GM23248 (cell line): ENCODE measurements around the gene MET. TPM values are rescaled to one million over a fixed set of nuclear protein-coding genes. Genes with fewer than 3 reads are reported as not detected.
"Not testable (repeated sequence)": the region's sequence is repeated elsewhere in the genome, so short reads cannot be mapped to it uniquely, and the experiment has no call there.

ENCODE experiments used
- DNase-seq: peaks from one replicate; pipeline ENCODE4 v3.0.0-alpha.2; 2015
- H2AFZ ChIP-seq: fragments of 200-600 bp; sonication (generic); 2 replicates; pipeline ENCODE4 v1.6.1; 2016; ENCODE audit warnings: antibody characterized with exemption
- H3F3A ChIP-seq: fragments of 200-600 bp; sonication (generic); 2 replicates; pipeline ENCODE4 v1.6.1; 2016; ENCODE audit warnings: mild to moderate bottlenecking, antibody characterized with exemption, mixed run types; ENCODE audit not compliant: insufficient read depth
- H3K27ac ChIP-seq: fragments of 200-600 bp; sonication (generic); 2 replicates; pipeline ENCODE4 v1.5.1; 2016; ENCODE audit warnings: mild to moderate bottlenecking
- H3K27me3 ChIP-seq: fragments of 200-600 bp; sonication (generic); replicated peaks from 2 replicates; pipeline ENCODE4 v1.6.1; 2016; ENCODE audit warnings: mild to moderate bottlenecking; ENCODE audit not compliant: insufficient read depth
- H3K36me3 ChIP-seq: fragments of 200-600 bp; sonication (generic); 2 replicates; pipeline ENCODE4 v1.6.1; 2016; ENCODE audit warnings: low read depth, mild to moderate bottlenecking
- H3K4me1 ChIP-seq: fragments of 200-600 bp; sonication (generic); 2 replicates; pipeline ENCODE4 v1.6.1; 2016; ENCODE audit warnings: mild to moderate bottlenecking; ENCODE audit not compliant: insufficient read depth
- H3K4me2 ChIP-seq: fragments of 200-600 bp; sonication (generic); one replicate; pipeline ENCODE4 v1.6.1; 2016; ENCODE audit warnings: mild to moderate bottlenecking; ENCODE audit not compliant: unreplicated experiment
- H3K4me3 ChIP-seq: fragments of 200-600 bp; sonication (generic); 2 replicates; pipeline ENCODE4 v1.5.1; 2016; ENCODE audit warnings: mild to moderate bottlenecking
- H3K79me2 ChIP-seq: fragments of 200-600 bp; sonication (generic); 2 replicates; pipeline ENCODE4 v1.6.1; 2016; ENCODE audit warnings: mild to moderate bottlenecking; ENCODE audit not compliant: insufficient read depth
- H3K9ac ChIP-seq: fragments of 200-600 bp; sonication (generic); 2 replicates; pipeline ENCODE4 v1.6.1; 2016; ENCODE audit warnings: mild to moderate bottlenecking
- H3K9me2 ChIP-seq: fragments of 200-600 bp; sonication (generic); 2 replicates; pipeline ENCODE4 v1.6.1; 2016; ENCODE audit warnings: mixed run types, mild to moderate bottlenecking, moderate library complexity; ENCODE audit not compliant: insufficient read depth
- H3K9me3 ChIP-seq: fragments of 200-600 bp; sonication (generic); one replicate; pipeline ENCODE4 v1.6.1; 2017; ENCODE audit warnings: low read depth
- H4K20me1 ChIP-seq: fragments of 200-600 bp; sonication (generic); 2 replicates; pipeline ENCODE4 v1.6.0; 2016; ENCODE audit not compliant: insufficient read depth
- EZH2 ChIP-seq: fragments of 200-600 bp; sonication (generic); IDR thresholded peaks from 2 replicates; pipeline ENCODE4 v1.6.1; 2018; ENCODE audit warnings: antibody characterized with exemption, mild to moderate bottlenecking; ENCODE audit not compliant: insufficient read depth, poor library complexity, severe bottlenecking
- EZH2phosphoT487 ChIP-seq: fragments of 200-600 bp; sonication (generic); IDR thresholded peaks from 2 replicates; pipeline ENCODE4 v1.6.1; 2018; ENCODE audit warnings: antibody characterized with exemption, moderate library complexity, mild to moderate bottlenecking, low read depth; ENCODE audit not compliant: insufficient read depth
- WGBS, 2 experiments: methylation state at CpG; one replicate each; pipeline ENCODE4 v1.1.6; 2015 to 2017; ENCODE audit warnings: low lambda C conversion rate in 2 of 2, low coverage in 1 of 2; ENCODE audit errors: missing lambda C conversion rate in 2 of 2; 5-methylcytosine and 5-hydroxymethylcytosine counted together
- in situ Hi-C: fragments of 300-500 bp; cut with MboI; formaldehyde crosslinking; loops from 2 replicates; pipeline ENCODE4 v1.15.0; 2020
- polyA plus RNA-seq: library from polyadenylated mRNA; unstranded; fragments of >200 nt; fragmentation: Nextera tagmentation; extraction: Ambion mirVana; gene quantifications from 2 replicates; pipeline ENCODE4 v1.2.1, GENCODE V29; 2016
- total RNA-seq: library from RNA; depleted of rRNA; stranded (reverse); fragments of >200 nt; shearing (Covaris generic); gene quantifications from 2 replicates; pipeline ENCODE4 v1.2.3, GENCODE V29; 2014

The MET gene
- total and polyA plus RNA-seq, 2 experiments from 2014 or later: 25.3 to 62.3 TPM

- no peaks in the 10 kb centered on the region for H4K20me1 ChIP-seq
- no peaks in the 10 kb centered on the region for H3K36me3 ChIP-seq
- no peaks in the 10 kb centered on the region for H3K9me3 ChIP-seq
- H3K9ac ChIP-seq: no peak overlapping the region
- H3K4me3 ChIP-seq: no peak overlapping the region
- no peak overlapping the region for H3K27ac ChIP-seq
- H2AFZ ChIP-seq: no peak overlapping the region
- TF ChIP-seq EZH2phosphoT487: no peak
- TF ChIP-seq EZH2: no peak
- H3K4me2 ChIP-seq: no peak overlapping the region
- peaks cover 16% of the 10 kb centered on the region for H3K4me1 ChIP-seq
- no peaks in the 10 kb centered on the region for H3K9me2 ChIP-seq
- in situ Hi-C loops: no loop called here
- H3F3A ChIP-seq: peaks cover 19% of the 10 kb centered on the region
- no peaks in the 10 kb centered on the region for H3K79me2 ChIP-seq
- DNase-seq: no peak
- no peaks in the 10 kb centered on the region for H3K27me3 ChIP-seq
- WGBS, 2 experiments: 84 to 85% methylated on average over 4 of the region's 4 CpGs
Observed at GRCh38 chr7:116636997-116637396, 35.0 kb upstream of the MET start.

GRCh38 chr7:116638592-116638991 lies 33.4 kb upstream of the MET start:
- in situ Hi-C loops, H3K27ac ChIP-seq, H3K27me3 ChIP-seq, H3K79me2 ChIP-seq, H3K4me3 ChIP-seq, H3K9me3 ChIP-seq, H3K36me3 ChIP-seq, H3K4me1 ChIP-seq, H3K4me2 ChIP-seq, H3K9ac ChIP-seq, H2AFZ ChIP-seq, H3K9me2 ChIP-seq, DNase-seq, H4K20me1 ChIP-seq: not testable (repeated sequence)
- peaks cover 11% of the 10 kb centered on the region for H3F3A ChIP-seq
- 93 to 95% methylated on average over 8 to 29 of the region's 29 CpGs for WGBS, 2 experiments

GRCh38 chr7:116641551-116642153 lies 30.3 kb upstream of the MET start:
- no peak overlapping the region for H3K4me3 ChIP-seq
- no peak overlapping the region for H2AFZ ChIP-seq
- 91 to 94% methylated on average over 2 of the region's 2 CpGs for WGBS, 2 experiments
- no peaks in the 10 kb centered on the region for H3K79me2 ChIP-seq
- no peak overlapping the region for H3K9ac ChIP-seq
- H3F3A ChIP-seq: no peaks in the 10 kb centered on the region
- no peak for DNase-seq
- in situ Hi-C loops: no loop called here
- H3K4me2 ChIP-seq: no peak overlapping the region
- H3K36me3 ChIP-seq: no peaks in the 10 kb centered on the region
- no peak overlapping the region for H3K27ac ChIP-seq
- no peak for TF ChIP-seq EZH2
- no peaks in the 10 kb centered on the region for H3K27me3 ChIP-seq
- H4K20me1 ChIP-seq: no peaks in the 10 kb centered on the region
- H3K4me1 ChIP-seq: no peaks in the 10 kb centered on the region
- no peaks in the 10 kb centered on the region for H3K9me2 ChIP-seq
- H3K9me3 ChIP-seq: no peaks in the 10 kb centered on the region

- in situ Hi-C loops, H2AFZ ChIP-seq, H3K9me3 ChIP-seq, H3K27ac ChIP-seq, H3K9me2 ChIP-seq, DNase-seq, H3K4me3 ChIP-seq, H3K36me3 ChIP-seq, H3K27me3 ChIP-seq, H3K4me2 ChIP-seq, H4K20me1 ChIP-seq, H3F3A ChIP-seq, H3K9ac ChIP-seq, H3K79me2 ChIP-seq, H3K4me1 ChIP-seq: not testable (repeated sequence)
- 83 to 90% methylated on average over 4 of the region's 4 CpGs for whole genome bisulfite sequencing, 2 experiments
Observed at GRCh38 chr7:116643148-116643547, 28.8 kb upstream of the MET start.

DNA sequence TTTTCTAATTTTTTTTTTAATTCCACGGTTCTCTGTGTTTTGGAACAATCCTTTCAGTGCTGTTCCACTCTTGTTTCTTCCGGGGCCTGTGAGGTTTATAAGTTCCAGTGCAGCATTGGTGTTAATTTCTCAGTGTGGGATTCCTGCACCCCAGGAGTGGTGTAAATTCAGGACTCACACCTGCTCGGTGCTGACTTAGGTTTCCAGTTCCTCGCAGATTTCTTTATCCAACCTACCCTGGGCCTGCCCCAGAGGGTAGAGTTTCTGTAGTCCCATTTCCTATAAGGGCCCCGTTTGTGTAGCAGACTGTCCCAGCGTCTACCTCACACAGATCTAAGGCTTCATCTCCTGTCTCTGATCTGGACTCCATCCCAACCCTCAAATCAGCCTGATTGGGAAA lies 27.4 kb upstream of the MET start:
- 77 to 82% methylated on average over 6 of the region's 6 CpGs for whole genome bisulfite sequencing, 2 experiments
- Histone ChIP-seq H3K27me3 (no peaks in the 10 kb centered on the region), H2AFZ (no peak overlapping the region), H4K20me1 (no peaks in the 10 kb centered on the region), H3K4me2 (no peak overlapping the region), H3K79me2 (no peaks in the 10 kb centered on the region), H3K4me1 (no peaks in the 10 kb centered on the region), H3K27ac (no peak overlapping the region), H3K9me3 (no peaks in the 10 kb centered on the region), H3K9ac (no peak overlapping the region), H3F3A (no peaks in the 10 kb centered on the region), H3K4me3 (no peak overlapping the region), H3K36me3 (no peaks in the 10 kb centered on the region), H3K9me2 (no peaks in the 10 kb centered on the region)
- DNase-seq: no peak
- in situ Hi-C loops: no loop called here
- no peak for TF ChIP-seq EZH2
- TF ChIP-seq EZH2phosphoT487: no peak
